Activated T-cell treated with anti-CD3 and anti-CD28 coated beads, Interleukin-2, amount 50 U/mL, for 24 hours (primary cell): ENCODE results near the gene SLC25A34.
A peak's percentile ranks its signal among the peaks of the same experiment; 100 is the strongest.

ENCODE experiments used
- DNase-seq: peaks from one replicate; pipeline ENCODE4 v3.0.0-alpha.2; 2020
- H3K27ac Mint-ChIP-seq: 2 replicates; pipeline ENCODE4 v1.8.0; 2020; ENCODE audit warnings: mild to moderate bottlenecking, mixed read lengths
- H3K27me3 Mint-ChIP-seq: 2 replicates; pipeline ENCODE4 v1.8.0; 2020; ENCODE audit warnings: mixed read lengths
- H3K36me3 Mint-ChIP-seq: 2 replicates; pipeline ENCODE4 v1.8.0; 2020; ENCODE audit warnings: low read depth, mixed read lengths
- H3K4me1 Mint-ChIP-seq: 2 replicates; pipeline ENCODE4 v1.8.0; 2020; ENCODE audit warnings: low read depth, mixed read lengths
- H3K4me3 Mint-ChIP-seq: 2 replicates; pipeline ENCODE4 v1.8.0; 2020; ENCODE audit warnings: mild to moderate bottlenecking, moderate library complexity, mixed read lengths
- H3K9me3 Mint-ChIP-seq: 2 replicates; pipeline ENCODE4 v1.8.0; 2020; ENCODE audit warnings: mixed read lengths

Gene SLC25A34

GRCh38 chr1:15748690-15749398, 12.8 kb downstream of the SLC25A34 start:
- Mint-ChIP-seq H3K4me1 (no peaks in the 10 kb centered on the region), H3K27ac (no peak overlapping the region), H3K4me3 (no peak overlapping the region), H3K9me3 (no peaks in the 10 kb centered on the region), H3K36me3 (no peaks in the 10 kb centered on the region), H3K27me3 (peaks cover 12% of the 10 kb centered on the region)
- no peak for DNase-seq

- DNase-seq: no peak
- peaks cover 12% of the 10 kb centered on the region for H3K27me3 Mint-ChIP-seq
- H3K4me3 Mint-ChIP-seq: no peak overlapping the region
- no peaks in the 10 kb centered on the region for H3K4me1 Mint-ChIP-seq
- no peaks in the 10 kb centered on the region for H3K9me3 Mint-ChIP-seq
- no peak overlapping the region for H3K27ac Mint-ChIP-seq
- no peaks in the 10 kb centered on the region for H3K36me3 Mint-ChIP-seq
These were observed 13.6 kb downstream of the SLC25A34 start for GRCh38 chr1:15749399-15750291.

GRCh38 chr1:15750924-15751323, 14.9 kb downstream of the SLC25A34 start:
- Mint-ChIP-seq H3K27ac (no peak overlapping the region), H3K9me3 (no peaks in the 10 kb centered on the region), H3K27me3 (peaks cover 17% of the 10 kb centered on the region), H3K36me3 (no peaks in the 10 kb centered on the region), H3K4me1 (no peaks in the 10 kb centered on the region), H3K4me3 (no peak overlapping the region)
- DNase-seq: no peak

GRCh38 chr1:15751717-15752116, 15.7 kb downstream of the SLC25A34 start:
- Mint-ChIP-seq H3K36me3 (no peaks in the 10 kb centered on the region), H3K4me3 (no peak overlapping the region), H3K4me1 (peaks cover 6% of the 10 kb centered on the region), H3K27ac (no peak overlapping the region), H3K27me3 (peaks cover 25% of the 10 kb centered on the region), H3K9me3 (no peaks in the 10 kb centered on the region)
- no peak for DNase-seq

- no peak overlapping the region for H3K4me3 Mint-ChIP-seq
- H3K27ac Mint-ChIP-seq: no peak overlapping the region
- no peak for DNase-seq
- H3K4me1 Mint-ChIP-seq: peaks cover 17% of the 10 kb centered on the region
- peaks cover 40% of the 10 kb centered on the region for H3K27me3 Mint-ChIP-seq
- H3K36me3 Mint-ChIP-seq: no peaks in the 10 kb centered on the region
- H3K9me3 Mint-ChIP-seq: no peaks in the 10 kb centered on the region
These were observed 17.7 kb downstream of the SLC25A34 start for GRCh38 chr1:15753776-15754175.

- H3K4me1 Mint-ChIP-seq: peaks cover 18% of the 10 kb centered on the region
- no peak overlapping the region for H3K4me3 Mint-ChIP-seq
- H3K9me3 Mint-ChIP-seq: no peaks in the 10 kb centered on the region
- no peak overlapping the region for H3K27ac Mint-ChIP-seq
- peaks cover 50% of the 10 kb centered on the region for H3K27me3 Mint-ChIP-seq
- H3K36me3 Mint-ChIP-seq: no peaks in the 10 kb centered on the region
- no peak for DNase-seq
These were observed 19.1 kb downstream of the SLC25A34 start for GRCh38 chr1:15755021-15755645.

GRCh38 chr1:15755646-15756040, 19.6 kb downstream of the SLC25A34 start:
- no peaks in the 10 kb centered on the region for H3K36me3 Mint-ChIP-seq
- DNase-seq: no peak

GRCh38 chr1:15756143-15757015, 20.3 kb downstream of the SLC25A34 start:
- H3K9me3 Mint-ChIP-seq: no peaks in the 10 kb centered on the region
- no peak for DNase-seq
- no peak overlapping the region for H3K27ac Mint-ChIP-seq
- H3K27me3 Mint-ChIP-seq: peaks cover 61% of the 10 kb centered on the region
- no peaks in the 10 kb centered on the region for H3K36me3 Mint-ChIP-seq
- H3K4me1 Mint-ChIP-seq: peaks cover 18% of the 10 kb centered on the region
- H3K4me3 Mint-ChIP-seq: no peak overlapping the region

More at GRCh38 chr1:15755646-15756040, 19.6 kb downstream of the SLC25A34 start:
- Mint-ChIP-seq H3K27ac (no peak overlapping the region), H3K4me3 (no peak overlapping the region), H3K9me3 (no peaks in the 10 kb centered on the region), H3K27me3 (peaks cover 53% of the 10 kb centered on the region), H3K4me1 (peaks cover 18% of the 10 kb centered on the region)

- peaks cover 61% of the 10 kb centered on the region for H3K27me3 Mint-ChIP-seq
- H3K36me3 Mint-ChIP-seq: no peaks in the 10 kb centered on the region
- no peak overlapping the region for H3K4me3 Mint-ChIP-seq
These were observed 21.0 kb downstream of the SLC25A34 start for GRCh38 chr1:15757016-15757543.

GRCh38 chr1:15757575-15758342, 21.7 kb downstream of the SLC25A34 start:
- H3K9me3 Mint-ChIP-seq: no peaks in the 10 kb centered on the region
- no peak overlapping the region for H3K27ac Mint-ChIP-seq
- H3K4me3 Mint-ChIP-seq: peak overlapping the region; percentile 59
- peaks cover 18% of the 10 kb centered on the region for H3K4me1 Mint-ChIP-seq
- H3K36me3 Mint-ChIP-seq: no peaks in the 10 kb centered on the region
- H3K27me3 Mint-ChIP-seq: peaks cover 64% of the 10 kb centered on the region
- DNase-seq: no peak

More at GRCh38 chr1:15757016-15757543, 21.0 kb downstream of the SLC25A34 start:
- no peaks in the 10 kb centered on the region for H3K9me3 Mint-ChIP-seq
- H3K27ac Mint-ChIP-seq: no peak overlapping the region
- peaks cover 18% of the 10 kb centered on the region for H3K4me1 Mint-ChIP-seq
- no peak for DNase-seq

GRCh38 chr1:15758343-15758931, 22.4 kb downstream of the SLC25A34 start, which contains the start of gene FBLIM1:
TSS of gene FBLIM1 (plus strand) at chr1:15758795. CDS start at chr1:15764984, 6,189 bp downstream.
- no peaks in the 10 kb centered on the region for H3K36me3 Mint-ChIP-seq
- peaks cover 18% of the 10 kb centered on the region for H3K4me1 Mint-ChIP-seq
- no peak within 1 kb of the TSS for H3K27ac Mint-ChIP-seq
- H3K4me3 Mint-ChIP-seq: peak within 1 kb of the TSS; percentile 59
- H3K9me3 Mint-ChIP-seq: no peaks in the 10 kb centered on the region
- no peak for DNase-seq
- H3K27me3 Mint-ChIP-seq: peaks cover 62% of the 10 kb centered on the region

- H3K36me3 Mint-ChIP-seq: no peaks in the 10 kb centered on the region
- peaks cover 58% of the 10 kb centered on the region for H3K27me3 Mint-ChIP-seq
- H3K4me1 Mint-ChIP-seq: peaks cover 18% of the 10 kb centered on the region
- H3K9me3 Mint-ChIP-seq: no peaks in the 10 kb centered on the region
- peak overlapping the region; percentile 27 for H3K4me3 Mint-ChIP-seq
- DNase-seq: peak; percentile 41
- H3K27ac Mint-ChIP-seq: no peak overlapping the region
These were observed 23.0 kb downstream of the SLC25A34 start for GRCh38 chr1:15758953-15759661.
